ENCODE results near the gene SORCS2.
A peak's percentile ranks its signal among the peaks of the same experiment; 100 is the strongest.

The SORCS2 gene

DNA sequence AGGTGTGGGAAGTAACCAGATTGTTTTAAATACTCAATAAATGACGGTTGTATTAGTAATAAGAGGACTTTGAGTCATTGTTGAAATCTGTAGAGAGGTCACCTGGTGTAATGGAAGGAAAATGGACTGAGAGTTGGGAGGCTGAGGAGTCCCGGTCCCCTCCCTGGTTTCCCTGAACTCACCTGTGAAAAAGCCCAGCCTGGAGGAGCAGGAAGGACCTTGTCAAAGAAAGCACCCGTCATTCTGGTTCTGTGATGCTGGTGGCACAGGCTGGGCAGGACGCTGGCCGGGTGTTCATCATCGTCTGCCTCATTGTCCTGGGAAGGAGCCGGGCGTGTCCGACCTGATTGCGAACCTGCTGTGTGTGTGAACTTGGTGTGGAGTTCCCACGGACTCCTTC lies 70.8 kb downstream of the SORCS2 start:
- DNase-seq, result no peak

GRCh38 chr4:7264694-7265093 lies 72.4 kb downstream of the SORCS2 start:
- DNase-seq, result no peak

- DNase-seq, result no peak
Measured at GRCh38 chr4:7266525-7267292, 74.4 kb downstream of the SORCS2 start.

DNA sequence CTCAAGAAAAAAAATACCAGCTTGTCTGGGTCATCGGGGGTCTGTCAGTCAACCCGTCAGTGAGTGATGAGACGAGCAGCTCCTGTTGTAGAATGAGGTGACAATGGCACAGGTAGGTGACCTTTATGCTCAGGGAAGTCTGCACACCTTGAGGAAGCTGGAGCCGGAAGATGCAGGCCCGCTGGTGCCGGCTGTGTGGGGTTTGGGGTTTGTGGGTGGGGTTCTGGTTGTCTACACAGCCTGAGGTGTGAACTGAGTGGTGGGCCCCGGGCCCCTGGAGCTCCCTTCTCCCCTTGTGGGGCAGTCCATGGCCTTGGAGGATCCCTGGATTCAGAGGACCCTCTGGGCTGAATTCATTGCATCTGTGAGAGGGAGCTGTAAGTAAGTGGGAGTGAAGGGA lies 75.5 kb downstream of the SORCS2 start:
- DNase-seq, result no peak

- DNase-seq, result no peak
Measured at GRCh38 chr4:7268941-7269340, 76.6 kb downstream of the SORCS2 start.

DNA sequence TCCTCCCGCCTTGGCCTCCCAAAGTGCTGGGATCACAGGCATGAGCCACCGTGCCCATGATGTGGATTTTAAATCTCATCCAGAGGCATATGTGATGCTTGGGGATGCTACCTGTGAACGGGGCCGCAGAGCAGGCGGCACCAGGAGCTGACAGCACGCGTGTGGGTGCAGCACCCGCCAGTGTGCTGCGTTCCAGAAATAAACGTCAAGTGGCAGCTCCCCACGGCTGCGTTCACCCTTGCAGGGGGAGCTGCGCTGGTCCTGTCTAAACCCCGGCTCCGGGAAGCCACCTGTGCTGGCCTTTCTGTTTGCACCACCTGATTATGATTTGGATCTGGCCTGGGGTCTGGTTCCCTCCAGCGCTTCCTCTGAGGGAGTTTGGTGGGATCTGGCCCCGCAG lies 77.8 kb downstream of the SORCS2 start:
- DNase-seq, result peak in 2 of 51 donors; percentile 20 to 35

- no peak for DNase-seq
Measured at GRCh38 chr4:7272404-7272803, 80.1 kb downstream of the SORCS2 start.

- DNase-seq, result peak in 12 of 51 donors; percentile 16 to 58 (median 36)
Measured at GRCh38 chr4:7273738-7274297, 81.5 kb downstream of the SORCS2 start.

DNA sequence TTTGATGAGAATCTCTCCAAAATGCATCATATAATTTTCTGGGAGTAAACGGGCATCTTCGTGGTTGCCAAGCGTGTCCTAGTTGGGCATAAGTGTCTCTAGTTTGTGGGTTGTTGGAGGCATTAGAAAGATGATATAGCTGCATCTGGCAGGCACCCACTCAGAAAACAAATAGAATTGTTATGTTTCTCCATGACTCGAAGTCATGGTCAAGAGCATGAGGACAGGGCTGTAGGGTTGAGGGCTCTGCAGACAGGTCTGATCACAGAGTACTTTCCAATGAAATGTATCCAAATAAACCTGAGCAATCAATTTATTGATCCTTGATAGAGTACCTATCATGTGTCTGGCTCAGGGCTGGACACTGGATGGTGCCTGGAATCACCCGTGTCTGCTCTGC lies 82.7 kb downstream of the SORCS2 start:
- DNase-seq, result no peak

- DNase-seq, result no peak
Measured at GRCh38 chr4:7275490-7276154, 83.3 kb downstream of the SORCS2 start.

GRCh38 chr4:7276515-7276914 lies 84.2 kb downstream of the SORCS2 start:
- DNase-seq, result no peak

GRCh38 chr4:7278071-7278765 lies 85.9 kb downstream of the SORCS2 start:
- DNase-seq, result no peak

DNA sequence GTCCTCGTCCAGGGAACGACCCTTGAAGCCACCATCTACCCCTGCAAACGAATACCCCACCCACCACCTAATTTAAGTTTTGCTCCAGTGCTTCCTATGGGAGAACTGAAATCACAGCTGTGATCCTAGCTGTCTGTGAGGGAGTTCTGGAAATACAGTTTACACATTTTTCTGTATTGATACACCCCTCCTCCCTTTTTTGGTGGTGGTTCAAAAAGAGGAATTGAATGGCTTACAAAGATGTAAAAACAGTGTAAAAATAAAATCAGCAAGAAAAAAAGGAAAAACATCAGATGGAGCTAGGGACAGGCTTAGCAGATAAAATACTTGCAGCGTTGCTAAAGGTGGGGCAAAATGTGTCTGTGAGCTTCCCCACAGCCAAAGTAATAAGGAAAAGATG lies 86.6 kb downstream of the SORCS2 start:
- no peak for DNase-seq

DNA sequence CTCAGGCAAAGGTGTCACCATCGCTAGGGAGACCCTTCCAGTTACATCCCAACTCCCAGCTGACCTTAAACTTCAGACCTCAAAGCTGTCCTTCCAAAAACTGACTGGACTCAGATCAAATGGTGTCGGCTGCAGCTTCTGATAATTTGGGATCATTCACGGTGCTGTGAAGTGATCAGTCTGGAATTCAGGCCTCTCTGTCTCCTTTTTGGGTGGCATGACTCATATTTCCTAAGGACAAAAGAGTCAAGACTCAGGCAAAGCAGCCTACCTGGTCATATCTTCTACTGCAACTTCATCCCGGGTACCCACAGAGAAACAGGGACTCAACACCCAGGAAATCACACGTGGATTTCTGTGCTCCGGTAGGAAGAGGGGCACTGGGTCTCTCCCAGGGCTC lies 87.6 kb downstream of the SORCS2 start:
- DNase-seq, result no peak

DNA sequence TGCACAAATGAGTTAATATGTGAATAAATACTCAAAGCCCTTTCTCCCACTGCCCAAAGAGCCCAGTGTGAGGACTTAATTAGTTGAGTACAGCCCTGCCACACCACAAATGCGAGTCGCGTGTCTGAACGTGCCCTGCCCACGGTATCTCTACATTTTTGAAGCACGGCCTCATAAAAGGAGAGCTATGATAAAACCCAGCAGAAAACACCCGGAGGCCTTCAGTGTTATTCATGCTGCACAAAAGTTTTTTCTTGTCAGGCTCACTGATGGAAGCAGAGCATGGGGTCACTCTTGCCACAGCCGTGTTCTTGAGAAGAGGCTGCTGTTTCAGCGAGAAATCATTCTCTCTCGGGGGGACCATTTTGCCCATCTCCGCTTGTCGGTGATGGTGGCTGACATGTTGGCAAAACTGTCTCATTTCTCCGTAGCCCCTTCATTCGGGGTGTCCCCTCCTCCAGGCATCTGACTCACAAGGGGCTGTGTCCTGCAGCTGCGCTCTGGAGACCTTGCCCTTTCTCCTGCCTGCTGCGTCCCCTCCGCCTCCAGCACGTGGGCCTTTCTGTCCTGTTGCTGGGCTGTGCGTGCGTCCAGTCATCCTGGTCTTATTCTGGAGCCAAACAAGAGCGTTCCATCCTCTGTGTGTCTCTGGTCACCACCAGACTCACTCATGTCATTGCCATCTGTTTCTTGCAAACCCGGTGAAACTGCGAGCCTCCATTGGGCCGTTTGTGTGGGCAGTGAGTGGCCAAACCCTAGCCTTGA lies 88.8 kb downstream of the SORCS2 start:
- DNase-seq, result no peak

- DNase-seq, result no peak
Measured at GRCh38 chr4:7281691-7282665, 89.6 kb downstream of the SORCS2 start.

DNA sequence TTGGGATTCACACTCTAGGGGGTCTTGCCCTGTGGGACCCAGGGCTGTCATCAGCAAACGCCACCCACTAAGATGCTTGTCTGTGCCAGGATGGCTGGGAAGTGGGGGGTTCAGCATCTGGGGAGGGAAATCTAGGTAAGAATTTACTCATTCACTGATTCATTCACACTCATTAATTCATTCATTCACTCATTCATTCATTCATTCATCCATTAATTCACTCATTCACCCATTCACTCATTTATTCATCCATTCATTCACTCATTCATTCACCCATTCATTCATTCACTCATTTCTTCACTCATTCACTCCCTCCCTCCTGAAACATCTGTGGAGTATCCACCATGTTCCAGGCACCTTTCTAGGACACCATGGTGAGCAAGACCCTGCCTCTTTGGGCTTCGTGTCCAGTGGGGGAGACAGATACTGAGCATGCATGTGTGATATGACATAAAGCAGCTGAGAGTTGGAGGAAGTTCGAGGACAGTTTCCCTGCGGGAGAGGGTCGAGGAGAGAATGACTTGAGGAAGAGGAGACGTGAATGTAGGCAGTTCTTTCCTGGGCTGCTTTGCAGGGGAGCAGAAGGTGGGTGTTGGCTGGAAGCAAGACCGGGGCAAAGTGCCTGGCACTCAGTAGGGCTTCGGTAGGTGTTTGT lies 90.6 kb downstream of the SORCS2 start:
- no peak for DNase-seq

DNA sequence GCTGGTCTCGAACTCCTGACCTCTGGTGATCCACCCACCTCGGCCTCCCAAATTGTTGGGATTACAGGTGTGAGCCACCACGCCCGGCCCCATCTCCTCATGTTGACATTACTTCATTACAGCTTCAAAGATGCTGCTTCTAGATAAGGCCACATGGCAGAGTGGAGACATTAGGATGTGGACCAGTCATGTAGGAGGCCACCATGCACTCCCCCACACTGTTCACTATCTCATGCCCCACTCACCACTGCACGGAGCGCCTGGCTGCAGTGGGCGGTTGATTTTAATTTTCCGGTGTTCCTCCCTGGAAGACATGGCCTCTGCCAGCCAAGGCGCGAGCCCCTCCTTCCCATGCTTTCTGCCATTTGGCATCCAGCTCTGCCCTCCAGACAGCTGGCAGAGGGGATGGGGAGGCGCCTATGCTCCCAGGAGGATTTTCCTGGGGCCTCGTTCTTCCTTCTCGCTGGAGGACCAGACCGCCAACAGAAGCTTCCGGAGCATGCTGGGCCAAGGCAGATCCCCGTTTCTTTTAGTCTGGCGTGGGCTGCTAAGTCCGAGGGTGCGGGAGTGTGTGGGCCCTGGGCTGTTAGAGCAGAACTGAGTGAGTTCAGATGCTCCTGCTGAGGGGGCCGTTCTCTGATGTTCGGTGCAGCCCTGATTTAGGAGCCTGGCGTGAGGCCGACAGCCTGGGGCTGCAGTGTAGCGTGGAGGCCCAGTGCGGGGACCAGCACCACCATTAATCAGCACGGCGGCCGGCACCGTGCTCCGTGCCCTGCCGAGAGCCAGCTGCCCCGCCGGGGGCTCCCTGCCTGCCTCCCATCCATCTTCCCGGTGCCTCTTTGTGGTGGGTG lies 93.1 kb downstream of the SORCS2 start:
- peak in 27 of 51 donors; percentile 16 to 75 (median 47) for DNase-seq

- no peak for DNase-seq
Measured at GRCh38 chr4:7286170-7286569, 93.8 kb downstream of the SORCS2 start.

All from hypothalamus (tissue), 51 donors.